ENCODE data around the gene ZCCHC4.
A peak's percentile ranks its signal among the peaks of the same experiment; 100 is the strongest.

The ZCCHC4 gene, protein sequence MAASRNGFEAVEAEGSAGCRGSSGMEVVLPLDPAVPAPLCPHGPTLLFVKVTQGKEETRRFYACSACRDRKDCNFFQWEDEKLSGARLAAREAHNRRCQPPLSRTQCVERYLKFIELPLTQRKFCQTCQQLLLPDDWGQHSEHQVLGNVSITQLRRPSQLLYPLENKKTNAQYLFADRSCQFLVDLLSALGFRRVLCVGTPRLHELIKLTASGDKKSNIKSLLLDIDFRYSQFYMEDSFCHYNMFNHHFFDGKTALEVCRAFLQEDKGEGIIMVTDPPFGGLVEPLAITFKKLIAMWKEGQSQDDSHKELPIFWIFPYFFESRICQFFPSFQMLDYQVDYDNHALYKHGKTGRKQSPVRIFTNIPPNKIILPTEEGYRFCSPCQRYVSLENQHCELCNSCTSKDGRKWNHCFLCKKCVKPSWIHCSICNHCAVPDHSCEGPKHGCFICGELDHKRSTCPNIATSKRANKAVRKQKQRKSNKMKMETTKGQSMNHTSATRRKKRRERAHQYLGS

GRCh38 chr4:25312496-25313200 is at the start of gene ZCCHC4:
ZCCHC4 (plus strand) TSS chr4:25312774; CDS start chr4:25312810, 36 bp downstream.
- peak; percentile 87 for DNase-seq (ENCODE audit: low spot score)
- in situ Hi-C loops (cut with MboI; ENCODE audit: low pct_unique_long_range_greater_than_20kb, low sequenced_read_pairs, unreplicated experiment) = loop anchor here (10.0 kb wide), 1 partner anchor 138 kb away; no protein-coding TSS in a partner anchor
- TF ChIP-seq, protein P1, sequence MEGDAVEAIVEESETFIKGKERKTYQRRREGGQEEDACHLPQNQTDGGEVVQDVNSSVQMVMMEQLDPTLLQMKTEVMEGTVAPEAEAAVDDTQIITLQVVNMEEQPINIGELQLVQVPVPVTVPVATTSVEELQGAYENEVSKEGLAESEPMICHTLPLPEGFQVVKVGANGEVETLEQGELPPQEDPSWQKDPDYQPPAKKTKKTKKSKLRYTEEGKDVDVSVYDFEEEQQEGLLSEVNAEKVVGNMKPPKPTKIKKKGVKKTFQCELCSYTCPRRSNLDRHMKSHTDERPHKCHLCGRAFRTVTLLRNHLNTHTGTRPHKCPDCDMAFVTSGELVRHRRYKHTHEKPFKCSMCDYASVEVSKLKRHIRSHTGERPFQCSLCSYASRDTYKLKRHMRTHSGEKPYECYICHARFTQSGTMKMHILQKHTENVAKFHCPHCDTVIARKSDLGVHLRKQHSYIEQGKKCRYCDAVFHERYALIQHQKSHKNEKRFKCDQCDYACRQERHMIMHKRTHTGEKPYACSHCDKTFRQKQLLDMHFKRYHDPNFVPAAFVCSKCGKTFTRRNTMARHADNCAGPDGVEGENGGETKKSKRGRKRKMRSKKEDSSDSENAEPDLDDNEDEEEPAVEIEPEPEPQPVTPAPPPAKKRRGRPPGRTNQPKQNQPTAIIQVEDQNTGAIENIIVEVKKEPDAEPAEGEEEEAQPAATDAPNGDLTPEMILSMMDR (IDR thresholded peaks at IDR 0.05; ENCODE audit: extremely low read depth, insufficient read depth, missing control alignments) = peak; percentile 94

GRCh38 chr4:25271866-25272265 is 40.7 kb upstream of the ZCCHC4 start:
- no peak for DNase-seq (ENCODE audit: low spot score)
- in situ Hi-C loops (cut with MboI; ENCODE audit: low pct_unique_long_range_greater_than_20kb, low sequenced_read_pairs, unreplicated experiment) = no loop called here
- TF ChIP-seq, protein P1 (IDR thresholded peaks at IDR 0.05; ENCODE audit: extremely low read depth, insufficient read depth, missing control alignments) = no peak

DNA sequence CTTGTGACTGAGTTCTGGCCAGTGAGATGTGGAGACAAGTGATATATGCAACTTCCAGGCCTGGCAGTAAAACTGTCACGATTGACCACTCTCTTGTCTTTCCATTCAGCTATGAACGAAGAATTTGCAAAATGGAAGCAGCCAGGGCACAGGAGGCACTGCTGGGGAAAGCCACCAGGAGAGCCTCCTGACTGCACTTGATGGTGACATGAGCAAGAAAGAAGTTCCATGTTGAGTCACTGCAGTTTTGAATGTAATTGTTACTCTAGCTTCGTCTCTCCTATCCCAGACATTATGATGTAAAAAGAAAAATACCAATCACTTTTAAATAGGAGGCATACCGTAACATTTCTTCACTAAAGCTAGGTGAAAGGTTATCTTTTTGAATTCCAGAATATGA is 32.4 kb upstream of the ZCCHC4 start:
- TF ChIP-seq, protein P1 (IDR thresholded peaks at IDR 0.05; ENCODE audit: extremely low read depth, insufficient read depth, missing control alignments) = no peak
- DNase-seq (ENCODE audit: low spot score) = no peak
- in situ Hi-C loops (cut with MboI; ENCODE audit: low pct_unique_long_range_greater_than_20kb, low sequenced_read_pairs, unreplicated experiment) = no loop called here

GRCh38 chr4:25283948-25284347 is 28.6 kb upstream of the ZCCHC4 start:
- TF ChIP-seq, protein P1 (IDR thresholded peaks at IDR 0.05; ENCODE audit: extremely low read depth, insufficient read depth, missing control alignments) = no peak
- in situ Hi-C loops (cut with MboI; ENCODE audit: low pct_unique_long_range_greater_than_20kb, low sequenced_read_pairs, unreplicated experiment) = no loop called here
- DNase-seq (ENCODE audit: low spot score) = no peak

- in situ Hi-C loops (cut with MboI; ENCODE audit: low pct_unique_long_range_greater_than_20kb, low sequenced_read_pairs, unreplicated experiment) = no loop called here
- TF ChIP-seq, protein P1 (IDR thresholded peaks at IDR 0.05; ENCODE audit: extremely low read depth, insufficient read depth, missing control alignments) = no peak
- DNase-seq (ENCODE audit: low spot score) = no peak
These were observed 28.1 kb upstream of the ZCCHC4 start for GRCh38 chr4:25284466-25284865.

GRCh38 chr4:25290490-25291067 is 22.0 kb upstream of the ZCCHC4 start:
- in situ Hi-C loops (cut with MboI; ENCODE audit: low pct_unique_long_range_greater_than_20kb, low sequenced_read_pairs, unreplicated experiment) = no loop called here
- TF ChIP-seq, protein P1 (IDR thresholded peaks at IDR 0.05; ENCODE audit: extremely low read depth, insufficient read depth, missing control alignments) = no peak
- DNase-seq (ENCODE audit: low spot score) = no peak

All from GM13977 (cell line).